NCI-H1092 treated with DMSO at 0.1 percent for 48 hours (cell line): ENCODE data around the gene RABIF.
A peak's percentile ranks its signal among the peaks of the same experiment; 100 is the strongest.
"Not testable (repeated sequence)": the region's sequence is repeated elsewhere in the genome, so short reads cannot be mapped to it uniquely, and the experiment has no call there.

ENCODE experiments used
- DNase-seq: peaks from one replicate; lab custom pipeline; 2025; lab: John Stamatoyannopoulos, UW

RABIF gene

DNA sequence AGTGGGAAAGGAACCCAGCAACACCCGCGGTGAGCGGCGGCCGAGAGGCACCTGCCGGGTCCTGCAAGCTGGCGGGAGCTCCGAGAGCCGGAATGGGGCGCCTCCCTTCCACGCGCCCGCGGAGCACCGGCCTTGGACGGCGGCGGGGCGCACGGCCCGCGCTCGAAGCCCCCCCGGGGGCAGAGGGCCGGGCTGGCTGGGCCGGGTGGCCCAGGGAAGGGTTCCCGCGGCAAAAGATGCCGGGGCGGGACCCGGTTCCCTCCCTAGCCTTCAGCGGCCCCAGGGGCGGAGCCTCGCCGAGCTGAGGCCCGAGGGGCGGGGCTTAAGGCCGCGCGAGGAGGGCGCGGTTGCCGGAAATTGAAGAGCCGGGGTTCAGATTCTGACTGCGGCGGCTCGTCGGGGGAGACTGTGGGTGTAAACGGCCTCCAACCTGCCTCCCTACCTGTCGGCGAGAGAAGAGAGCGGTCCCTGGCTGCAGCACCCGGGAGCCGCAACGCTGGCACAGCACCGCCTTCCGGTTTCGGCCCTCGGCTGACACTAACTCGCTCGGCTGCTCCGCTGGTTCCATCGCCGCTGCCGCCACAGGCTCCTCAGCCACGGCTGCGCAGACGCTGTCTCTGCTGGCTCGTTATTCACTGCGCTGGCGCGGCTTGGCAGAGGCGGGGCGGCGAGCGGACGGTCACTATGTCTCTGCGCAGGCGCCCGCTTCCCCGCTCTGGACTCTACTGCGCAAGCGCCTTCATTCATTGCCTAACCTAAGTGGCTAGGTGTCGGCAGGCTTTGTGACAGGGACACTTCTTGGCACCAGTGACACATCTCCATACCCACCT, at the start of gene RABIF:
TSS of gene RABIF (minus strand) at position 619 of the 830 bp plus-strand sequence. CDS start at position 568, 51 bp downstream.
- DNase-seq = peak; percentile 99

DNA sequence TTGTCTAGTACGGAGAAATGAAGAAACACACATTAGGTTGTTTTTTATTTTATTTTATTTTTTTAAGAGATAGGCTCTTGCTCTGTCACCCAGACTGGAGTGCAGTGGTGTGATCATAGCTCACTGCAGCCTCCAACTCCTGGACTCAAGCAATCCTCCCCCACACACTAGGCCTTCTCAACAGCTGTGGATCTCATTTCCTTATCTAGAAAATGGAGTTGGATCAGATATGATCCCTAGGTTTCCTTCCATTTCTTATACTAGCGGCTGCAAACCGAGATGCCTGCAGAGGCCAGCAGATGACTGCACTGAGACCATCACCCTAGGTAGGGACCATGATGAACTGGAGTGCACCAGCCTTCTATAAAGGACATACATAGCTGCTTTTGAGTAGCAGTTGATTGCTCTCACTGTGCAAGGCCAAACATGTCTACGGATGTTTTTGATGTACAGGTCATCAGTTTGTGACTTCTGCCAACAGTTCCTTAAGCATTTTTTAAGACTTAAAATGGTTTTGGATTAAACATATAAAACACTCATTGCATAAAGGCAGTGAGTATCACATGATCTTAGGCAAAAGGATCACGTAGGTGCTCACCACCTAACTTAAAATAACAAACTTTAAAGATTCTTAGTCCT, 49.5 kb upstream of the RABIF start:
- DNase-seq = peak; percentile 10

DNA sequence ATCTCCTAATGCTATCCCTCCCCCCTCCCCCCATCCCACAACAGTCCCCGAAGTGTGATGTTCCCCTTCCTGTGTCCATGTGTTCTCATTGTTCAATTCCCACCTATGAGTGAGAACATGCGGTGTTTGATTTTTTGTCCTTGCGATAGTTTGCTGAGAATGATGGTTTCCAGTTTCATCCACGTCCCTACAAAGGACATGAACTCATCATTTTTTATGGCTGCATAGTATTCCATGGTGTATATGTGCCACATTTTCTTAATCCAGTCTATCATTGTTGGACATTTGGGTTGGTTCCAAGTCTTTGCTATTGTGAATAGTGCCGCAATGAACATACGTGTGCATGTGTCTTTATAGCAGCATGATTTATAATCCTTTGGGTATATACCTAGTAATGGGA, 47.5 kb upstream of the RABIF start:
- DNase-seq = not testable (repeated sequence)

DNA sequence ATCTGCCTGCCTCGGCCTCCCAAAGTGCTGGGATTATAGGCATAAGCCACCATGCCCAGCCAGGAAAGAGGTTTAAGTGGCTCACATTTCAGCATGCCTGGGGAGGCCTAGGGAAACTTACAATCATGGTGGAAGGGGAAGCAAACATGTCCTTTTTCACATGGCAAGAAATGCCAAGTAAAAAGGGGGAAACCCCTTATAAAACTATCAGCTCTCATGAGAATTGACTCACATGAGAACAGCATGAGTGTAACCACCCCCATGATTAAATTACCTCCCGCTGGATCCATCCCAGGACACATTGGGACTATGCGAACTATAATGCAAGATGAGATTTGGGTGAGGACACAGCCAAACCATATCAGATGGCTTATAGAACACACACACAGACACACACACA, 46.9 kb upstream of the RABIF start:
- no peak for DNase-seq

DNA sequence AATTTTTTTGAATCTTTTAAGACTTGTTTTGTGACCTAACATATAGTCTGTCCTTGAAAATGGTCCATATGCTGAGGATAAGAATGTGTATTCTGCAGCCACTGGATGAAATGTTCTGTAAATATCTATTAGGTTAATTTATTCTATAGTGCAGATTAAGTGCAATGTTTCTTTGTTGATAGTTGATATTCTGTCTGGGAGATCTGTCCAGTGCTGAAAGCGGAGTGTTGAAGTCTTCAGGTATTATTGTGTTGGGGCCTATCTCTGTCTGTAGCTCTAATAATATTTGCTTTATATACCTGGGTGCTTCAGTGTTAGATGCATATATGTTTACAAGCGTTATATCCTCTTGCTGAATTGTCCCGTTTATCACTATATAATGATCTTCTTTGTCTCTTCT, 45.8 kb upstream of the RABIF start:
- DNase-seq = no peak

DNA sequence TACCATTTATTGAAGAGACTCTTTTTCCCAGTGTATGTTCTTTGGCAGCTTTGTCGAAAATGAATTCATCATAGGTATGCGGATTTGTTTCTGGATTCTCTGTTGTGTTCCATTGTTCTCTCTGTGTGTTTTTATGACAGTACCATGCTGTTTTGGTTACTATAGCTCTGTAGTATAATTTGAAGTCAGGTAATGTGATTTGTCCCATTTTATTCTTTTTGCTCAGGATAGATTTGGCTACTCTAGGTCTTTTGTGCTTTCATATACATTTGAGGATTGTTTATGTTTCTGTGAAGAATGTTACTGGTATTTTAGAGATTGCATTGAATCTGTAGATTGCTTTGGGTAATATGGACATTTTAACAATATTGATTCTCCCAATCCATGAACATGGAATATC, 43.5 kb upstream of the RABIF start:
- no peak for DNase-seq

DNA sequence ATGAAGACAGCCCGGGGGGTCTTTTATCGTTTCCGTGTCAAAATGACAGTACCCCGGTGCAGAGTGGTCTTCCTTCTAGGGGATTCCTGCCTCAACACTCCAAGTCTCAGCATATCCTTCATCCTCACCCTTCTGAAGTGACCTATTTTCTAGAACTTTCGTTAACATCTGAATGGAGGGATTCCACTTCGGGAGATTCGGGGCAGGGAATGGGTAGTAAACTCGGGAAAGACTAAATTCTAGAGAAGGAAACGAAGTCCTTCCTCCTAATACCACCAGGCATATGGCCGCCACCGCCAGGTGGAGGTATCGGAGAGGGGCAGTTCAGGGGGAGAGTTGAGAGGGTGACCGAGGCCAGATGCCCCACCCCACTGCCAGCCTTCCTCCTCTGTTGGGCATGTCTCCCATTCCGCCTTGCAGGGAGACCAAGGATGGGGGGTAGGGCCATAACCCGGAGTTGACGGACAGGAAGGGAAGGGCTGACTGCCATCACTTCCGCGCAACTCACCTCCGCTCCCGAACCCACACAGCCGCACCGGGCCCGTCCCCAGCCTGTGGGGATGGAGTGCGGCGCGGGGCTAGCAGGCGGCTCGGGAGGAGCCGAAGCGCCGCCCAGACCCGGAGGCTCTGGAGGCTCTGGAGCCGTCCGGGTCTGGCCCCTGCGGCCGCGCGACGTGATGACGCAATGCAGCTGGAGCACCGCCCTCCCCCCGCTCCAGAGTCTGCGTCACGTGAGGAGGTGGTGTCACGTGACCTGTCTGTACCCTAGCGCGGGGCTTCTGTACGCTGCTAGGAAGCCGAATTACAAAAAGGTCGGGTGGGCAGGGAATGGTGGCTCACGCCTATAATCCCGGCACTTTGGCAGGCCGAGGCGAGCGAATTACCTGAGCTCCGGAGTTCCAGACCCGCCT, 37.9 kb upstream of the RABIF start, which contains the start of gene KLHL12:
TSS of gene KLHL12 (minus strand) at position 654 of the 911 bp plus-strand sequence. CDS start 2,072 bp downstream, outside the sequence.
- DNase-seq = peak; percentile 99

DNA sequence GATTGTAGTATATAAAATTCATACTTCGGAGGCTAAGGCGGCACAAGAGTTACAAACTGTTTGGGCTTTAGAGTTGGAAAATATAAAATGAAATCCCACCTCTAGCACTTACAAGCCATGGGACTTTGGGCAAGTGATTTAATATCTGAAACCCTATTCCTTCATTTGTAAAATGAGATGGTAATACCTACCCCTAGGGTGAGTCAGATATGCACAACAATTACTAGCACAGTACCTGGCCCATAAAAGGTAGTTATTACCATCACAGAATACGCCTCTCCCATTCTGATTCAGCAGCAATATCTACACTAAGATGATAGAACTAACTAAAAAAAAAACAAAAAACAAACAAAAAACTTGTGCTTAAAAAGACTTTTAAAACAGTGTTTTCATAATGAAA, 34.6 kb upstream of the RABIF start:
- no peak for DNase-seq

DNA sequence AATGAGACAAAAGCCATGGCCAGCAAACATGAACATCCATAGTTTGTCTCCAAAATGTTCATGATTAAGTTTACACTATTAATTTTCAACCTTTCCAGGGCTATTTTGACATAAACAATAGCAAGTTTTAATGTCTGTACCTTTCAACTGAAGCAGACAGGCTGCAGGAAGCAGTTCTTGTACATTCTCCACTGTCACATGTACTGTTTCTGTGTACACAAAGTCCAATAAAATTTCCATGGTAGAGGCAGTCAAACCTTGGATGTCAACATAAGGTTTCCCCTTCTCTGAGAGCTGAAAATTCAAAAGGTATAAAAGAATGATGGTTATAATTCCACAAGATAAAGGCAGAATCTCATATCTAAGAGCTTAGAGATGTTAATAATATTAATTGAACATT, 30.7 kb upstream of the RABIF start:
- DNase-seq = no peak

DNA sequence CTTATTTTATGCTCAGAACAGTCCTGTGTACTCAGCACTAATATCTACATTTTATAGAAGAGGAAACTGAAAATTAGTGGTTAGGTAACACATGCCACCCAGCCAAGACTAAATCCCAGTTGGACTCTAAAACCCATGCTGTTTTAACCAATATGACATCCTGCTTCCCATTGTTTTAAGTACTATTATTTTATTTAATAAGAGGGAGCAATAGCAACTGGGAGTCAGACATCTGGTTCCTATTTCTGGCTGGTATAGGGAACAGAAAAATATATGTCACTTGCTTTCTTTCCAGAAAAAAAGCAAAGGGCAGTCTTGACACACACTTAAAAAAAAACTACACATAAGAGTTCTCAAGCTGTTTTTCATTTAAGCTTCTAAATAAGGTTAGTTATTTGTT, 26.2 kb upstream of the RABIF start:
- DNase-seq = no peak

DNA sequence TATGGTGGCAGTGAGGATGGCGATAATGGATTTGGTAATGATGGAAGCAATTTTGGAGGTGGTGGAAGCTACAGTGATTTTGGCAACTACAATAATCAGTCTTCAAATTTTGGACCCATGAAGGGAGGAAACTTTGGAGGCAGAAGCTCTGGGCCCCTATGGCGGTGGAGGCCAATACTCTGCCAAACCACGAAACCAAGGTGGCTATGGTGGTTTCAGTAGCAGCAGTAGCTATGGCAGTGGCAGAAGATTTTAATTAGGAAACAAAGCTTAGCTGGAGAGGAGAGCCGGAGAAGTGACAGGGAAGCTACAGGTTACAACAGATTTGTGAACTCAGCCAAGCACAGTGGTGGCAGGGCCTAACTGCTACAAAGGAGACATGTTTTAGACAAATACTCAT, 23.5 kb upstream of the RABIF start:
- not testable (repeated sequence) for DNase-seq

DNA sequence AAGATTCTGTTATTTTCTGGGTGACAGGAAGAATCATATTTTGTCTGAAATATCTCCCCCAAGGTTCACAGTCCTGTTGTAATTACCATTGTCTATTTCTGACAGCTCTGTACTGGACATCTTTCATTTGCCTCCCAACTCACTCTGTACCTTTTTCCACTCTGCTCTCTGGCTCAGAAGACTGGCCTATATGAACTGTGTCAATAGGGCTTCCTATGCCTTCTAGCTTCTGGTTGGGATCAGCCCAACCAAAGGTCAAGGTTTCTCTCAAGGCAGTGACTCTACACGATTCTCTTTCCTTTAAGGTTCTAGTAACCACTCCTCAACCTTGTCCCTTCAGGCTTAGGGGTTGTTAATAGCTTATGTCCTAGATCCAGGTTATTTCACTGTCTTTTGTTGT, 20.5 kb upstream of the RABIF start:
- no peak for DNase-seq

DNA sequence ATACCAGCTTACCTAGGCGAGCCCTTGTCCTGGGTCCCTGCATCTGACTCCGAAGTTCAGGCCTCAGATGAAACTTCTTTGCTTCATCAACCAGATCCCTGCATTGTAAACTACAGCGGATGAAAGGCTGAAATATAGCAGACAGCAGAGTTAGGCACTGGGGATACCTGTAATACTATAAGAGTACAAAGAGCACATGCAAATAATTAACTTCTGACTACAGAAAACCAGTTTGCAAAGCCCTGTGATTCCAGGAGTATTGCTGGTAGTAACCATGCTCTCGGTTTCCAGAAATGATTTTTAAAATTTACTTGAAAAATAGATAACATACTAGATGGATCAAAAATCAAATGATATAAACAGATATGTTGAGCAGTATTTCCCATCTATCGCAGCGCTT, 20.0 kb upstream of the RABIF start:
- no peak for DNase-seq

DNA sequence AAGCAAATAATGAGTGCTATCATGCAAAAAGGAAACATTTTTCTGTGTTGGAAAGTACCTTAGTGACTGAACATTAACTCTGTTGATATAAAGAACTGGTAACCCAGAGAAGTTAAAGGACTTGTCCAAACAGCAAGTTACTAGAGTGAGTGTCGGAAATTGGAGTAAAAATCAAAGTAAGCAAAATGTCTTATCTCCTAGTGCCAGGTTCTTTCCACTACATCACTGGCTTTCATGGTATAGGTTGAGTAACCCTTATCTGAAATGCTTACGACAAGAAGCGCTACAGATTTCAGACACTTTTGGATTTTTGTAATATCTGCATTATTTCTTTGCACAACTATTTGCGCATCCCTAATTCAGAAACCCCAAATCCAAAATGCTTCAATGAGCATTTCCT, 16.4 kb upstream of the RABIF start:
- no peak for DNase-seq

DNA sequence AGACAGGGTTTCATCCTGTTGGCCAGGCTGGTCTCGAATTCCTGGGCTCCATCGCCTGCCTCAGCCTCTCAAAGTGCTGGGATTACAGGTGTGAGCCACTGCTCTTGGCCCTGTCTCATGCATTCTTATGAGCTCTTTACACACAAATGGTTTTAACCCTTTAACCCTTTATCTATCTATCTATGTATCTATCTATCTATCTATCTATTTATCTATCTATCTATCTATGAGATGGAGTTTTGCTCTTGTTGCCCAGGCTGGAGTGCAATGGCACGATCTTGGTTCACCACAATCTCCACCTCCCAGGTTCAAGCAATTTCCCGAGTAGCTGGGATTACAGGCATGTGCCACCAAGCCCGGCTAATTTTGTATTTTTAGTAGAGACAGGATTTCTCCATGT, 14.9 kb upstream of the RABIF start:
- DNase-seq = not testable (repeated sequence)

DNA sequence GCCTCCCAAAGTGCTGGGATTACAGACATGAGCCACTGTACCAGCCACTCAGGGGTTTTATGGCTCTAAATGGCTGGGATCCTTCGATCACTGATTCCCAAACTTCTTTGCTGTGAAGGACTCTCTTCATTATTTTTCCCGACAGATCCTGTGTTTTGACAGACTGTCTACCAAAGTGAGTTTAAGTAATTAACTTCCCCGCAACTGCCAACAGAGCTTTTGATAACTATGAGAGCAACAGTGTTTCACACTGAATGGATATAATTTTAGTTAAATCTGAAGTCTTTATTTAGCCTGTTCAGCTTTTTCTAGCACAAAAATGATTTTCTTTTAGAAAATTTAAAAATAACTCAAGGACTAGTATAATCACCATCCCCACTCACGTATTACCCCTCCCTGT, 12.6 kb upstream of the RABIF start:
- no peak for DNase-seq

DNA sequence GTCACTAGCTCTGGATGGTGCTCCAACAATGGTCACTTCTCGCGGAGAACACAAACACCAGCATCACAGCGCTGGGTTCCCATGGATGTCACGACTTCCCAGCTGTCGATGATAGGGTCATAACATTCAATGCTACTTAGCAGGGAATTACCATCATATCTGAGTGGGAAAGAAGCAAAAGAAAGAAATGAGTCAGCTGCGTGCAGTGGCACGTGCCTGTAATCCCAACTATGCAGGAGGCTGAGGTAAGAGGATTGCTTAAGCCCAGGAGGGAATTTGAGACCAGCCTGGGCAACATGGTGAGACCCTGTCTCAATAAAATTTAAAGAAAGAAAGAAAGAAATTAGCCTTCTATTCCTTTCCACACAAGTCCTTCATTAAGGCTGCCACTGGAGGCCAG, 3.6 kb upstream of the RABIF start:
- DNase-seq = no peak

DNA sequence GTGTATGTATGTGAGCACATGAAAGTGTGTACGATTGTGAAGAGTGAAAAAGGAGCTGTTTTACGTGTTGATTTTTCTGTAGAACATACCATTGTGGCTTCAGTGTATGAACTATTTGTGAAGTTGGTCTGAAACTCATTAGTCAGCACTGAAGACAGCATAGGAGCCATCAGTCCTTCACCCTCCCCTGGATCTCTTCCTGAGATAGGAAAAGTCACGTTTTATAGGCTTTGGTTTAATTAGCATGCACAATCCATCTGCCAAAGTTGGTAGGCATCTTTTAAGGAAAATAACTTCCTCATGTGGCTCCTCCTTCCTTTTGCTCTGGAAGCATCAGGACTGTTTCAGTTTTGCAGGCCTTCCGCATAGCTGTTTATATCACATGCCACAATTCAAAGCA, 1.4 kb upstream of the RABIF start:
- DNase-seq = no peak

DNA sequence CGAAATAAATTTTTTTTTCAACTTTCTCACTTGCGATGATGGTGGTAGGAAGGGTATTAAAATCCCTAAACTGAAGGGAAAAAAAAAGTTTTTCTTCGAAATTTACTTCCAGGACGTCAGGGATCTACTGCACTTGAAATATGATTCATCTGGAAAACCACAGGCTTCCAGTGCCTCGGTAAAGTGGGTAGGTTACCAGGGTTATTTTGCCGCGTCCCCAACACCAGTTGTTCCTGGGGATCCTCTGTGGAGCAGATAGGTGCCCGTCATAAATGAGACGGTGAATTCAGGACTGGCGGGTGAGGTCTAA, 773 bp downstream of the RABIF start:
- peak; percentile 71 for DNase-seq

DNA sequence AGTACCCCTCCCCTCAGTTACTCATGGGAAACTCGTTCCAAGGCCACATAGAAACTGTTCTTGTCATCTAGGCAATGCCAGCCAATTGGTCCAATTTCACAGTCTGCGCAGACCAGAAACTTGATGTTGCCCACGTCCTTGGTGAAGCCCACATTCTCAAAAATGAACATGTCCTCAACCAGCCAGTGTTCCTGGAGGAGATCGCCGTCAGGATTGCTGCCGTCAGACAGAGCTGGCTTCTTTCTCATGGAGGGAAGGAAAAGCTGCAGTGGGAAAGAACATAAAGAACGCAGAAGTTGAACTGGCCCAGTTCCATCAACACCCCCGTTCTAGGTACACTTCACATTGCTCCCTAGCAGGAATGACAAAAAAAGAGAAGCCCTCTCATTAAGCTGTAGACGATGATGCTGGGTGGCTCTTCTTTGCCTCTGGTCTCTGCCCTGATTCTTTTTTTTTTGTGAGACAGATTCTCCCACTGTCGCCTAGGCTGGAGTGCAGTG, 7.9 kb downstream of the RABIF start:
- no peak for DNase-seq

DNA sequence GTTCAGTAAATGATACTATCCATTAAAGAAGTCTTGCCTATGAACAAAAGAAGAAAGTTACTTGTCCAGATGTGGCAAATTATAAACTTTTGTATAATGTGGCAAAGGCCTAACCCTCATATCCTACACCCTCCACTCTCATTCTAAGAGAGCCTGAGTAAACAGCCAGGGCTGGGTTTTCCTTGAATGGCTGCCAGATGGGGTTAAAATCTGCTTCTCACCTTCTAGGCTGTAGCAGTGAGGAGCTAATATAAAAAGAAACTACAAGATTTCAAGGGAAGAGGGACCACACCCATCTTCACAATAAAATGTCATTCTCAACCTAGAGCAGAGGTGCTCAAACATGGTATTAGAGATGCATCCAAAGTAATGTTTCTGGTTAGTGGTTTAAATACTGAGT, 8.9 kb downstream of the RABIF start:
- no peak for DNase-seq

DNA sequence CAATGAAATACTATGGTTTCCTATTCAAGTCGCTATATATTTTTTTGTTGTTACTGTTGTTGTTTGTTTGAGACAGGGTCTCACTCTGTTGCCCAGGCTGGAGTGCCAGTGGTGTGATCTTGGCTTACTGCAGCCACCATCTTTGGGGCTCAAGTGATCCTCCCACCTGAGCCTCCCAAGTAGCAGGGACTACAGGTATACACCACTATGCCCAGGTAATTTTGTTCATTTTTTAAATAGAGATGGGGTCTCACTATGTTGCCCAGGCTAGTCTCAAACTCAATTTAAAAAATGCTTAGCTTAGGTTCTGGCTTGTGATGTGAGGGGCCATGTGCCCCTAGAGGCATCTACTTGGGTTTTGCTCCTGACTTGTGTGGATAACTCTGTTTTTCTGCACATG, 9.8 kb downstream of the RABIF start:
- no peak for DNase-seq

DNA sequence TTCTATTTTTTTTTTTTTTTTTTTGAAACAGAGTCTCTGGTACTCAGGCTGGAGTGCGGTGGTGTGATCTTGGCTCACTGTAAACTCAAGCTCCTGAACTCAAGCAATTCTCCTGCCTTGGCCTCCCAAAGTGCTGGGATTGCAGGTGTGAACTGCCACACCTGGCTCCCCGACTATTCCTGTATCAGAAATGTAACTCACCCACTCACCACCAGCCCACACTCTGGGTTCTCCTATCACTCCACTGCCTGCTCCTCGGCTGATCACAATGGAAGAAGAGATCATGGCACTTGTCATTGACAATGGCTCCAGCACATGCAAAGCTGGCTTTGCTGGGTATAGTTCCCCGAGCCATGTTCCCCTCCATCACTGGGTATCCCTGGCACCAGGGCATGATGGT, 15.9 kb downstream of the RABIF start:
- DNase-seq = no peak
